Measurements from ENCODE around the gene CCNJL.

Gene CCNJL

GRCh38 chr5:160221082-160221481, 91.3 kb downstream of the CCNJL start:
- no peak for DNase-seq (ENCODE audit: low spot score)
- in situ Hi-C loops (cut with MboI; ENCODE audit: low sequenced_read_pairs, unreplicated experiment): no loop called here
- no peak for TF ChIP-seq CTCF (IDR thresholded peaks at IDR 0.05; ENCODE audit: borderline replicate concordance, control extremely low read depth, extremely low read depth, insufficient read depth, missing control alignments)

- in situ Hi-C loops (cut with MboI; ENCODE audit: low sequenced_read_pairs, unreplicated experiment): no loop called here
- no peak for DNase-seq (ENCODE audit: low spot score)
- TF ChIP-seq CTCF (IDR thresholded peaks at IDR 0.05; ENCODE audit: borderline replicate concordance, control extremely low read depth, extremely low read depth, insufficient read depth, missing control alignments): no peak
These were observed 93.0 kb downstream of the CCNJL start for GRCh38 chr5:160219356-160219755.

- in situ Hi-C loops (cut with MboI; ENCODE audit: low sequenced_read_pairs, unreplicated experiment): no loop called here
- DNase-seq (ENCODE audit: low spot score): no peak
- TF ChIP-seq CTCF (IDR thresholded peaks at IDR 0.05; ENCODE audit: borderline replicate concordance, control extremely low read depth, extremely low read depth, insufficient read depth, missing control alignments): no peak
These were observed 98.8 kb downstream of the CCNJL start for GRCh38 chr5:160213537-160213936.

- no peak for DNase-seq (ENCODE audit: low spot score)
- no peak for TF ChIP-seq CTCF (IDR thresholded peaks at IDR 0.05; ENCODE audit: borderline replicate concordance, control extremely low read depth, extremely low read depth, insufficient read depth, missing control alignments)
- in situ Hi-C loops (cut with MboI; ENCODE audit: low sequenced_read_pairs, unreplicated experiment): no loop called here
These were observed 101.0 kb downstream of the CCNJL start for GRCh38 chr5:160211352-160211751.

GRCh38 chr5:160210606-160211005, 101.8 kb downstream of the CCNJL start:
- in situ Hi-C loops (cut with MboI; ENCODE audit: low sequenced_read_pairs, unreplicated experiment): no loop called here
- no peak for DNase-seq (ENCODE audit: low spot score)

GRCh38 chr5:160209917-160210316, 102.4 kb downstream of the CCNJL start:
- no peak for DNase-seq (ENCODE audit: low spot score)
- in situ Hi-C loops (cut with MboI; ENCODE audit: low sequenced_read_pairs, unreplicated experiment): no loop called here
- TF ChIP-seq CTCF (IDR thresholded peaks at IDR 0.05; ENCODE audit: borderline replicate concordance, control extremely low read depth, extremely low read depth, insufficient read depth, missing control alignments): no peak

More at GRCh38 chr5:160210606-160211005, 101.8 kb downstream of the CCNJL start:
- TF ChIP-seq CTCF (IDR thresholded peaks at IDR 0.05; ENCODE audit: borderline replicate concordance, control extremely low read depth, extremely low read depth, insufficient read depth, missing control alignments): no peak

GRCh38 chr5:160207061-160207460, 105.3 kb downstream of the CCNJL start:
- DNase-seq (ENCODE audit: low spot score): no peak
- no peak for TF ChIP-seq CTCF (IDR thresholded peaks at IDR 0.05; ENCODE audit: borderline replicate concordance, control extremely low read depth, extremely low read depth, insufficient read depth, missing control alignments)
- in situ Hi-C loops (cut with MboI; ENCODE audit: low sequenced_read_pairs, unreplicated experiment): no loop called here

All from GM13976 (cell line).